HG03196 (cell line): Measurements from ENCODE around the gene KCNIP3.
A peak's percentile ranks its signal among the peaks of the same experiment; 100 is the strongest.

Source experiments
- ATAC-seq: cut with Tn5 transposase; IDR thresholded peaks from one replicate; pipeline ENCODE4 v1.9.1; 2021; ENCODE audit not compliant: unreplicated experiment

The KCNIP3 gene

GRCh38 chr2:95327861-95328260, 30.7 kb downstream of the KCNIP3 start:
- ATAC-seq = no peak

GRCh38 chr2:95328358-95329125, 31.4 kb downstream of the KCNIP3 start:
- no peak for ATAC-seq

GRCh38 chr2:95329401-95329800, 32.3 kb downstream of the KCNIP3 start:
- ATAC-seq = no peak

- ATAC-seq = no peak
These were observed 33.0 kb downstream of the KCNIP3 start for GRCh38 chr2:95329891-95330793.

- no peak for ATAC-seq
These were observed 33.7 kb downstream of the KCNIP3 start for GRCh38 chr2:95330794-95331338.

GRCh38 chr2:95331606-95332005, 34.5 kb downstream of the KCNIP3 start:
- ATAC-seq = no peak

- no peak for ATAC-seq
These were observed 34.9 kb downstream of the KCNIP3 start for GRCh38 chr2:95332036-95332435.

GRCh38 chr2:95333056-95333455, 35.9 kb downstream of the KCNIP3 start:
- no peak for ATAC-seq

- ATAC-seq = no peak
These were observed 36.8 kb downstream of the KCNIP3 start for GRCh38 chr2:95333888-95334338.

GRCh38 chr2:95334916-95335641, 37.9 kb downstream of the KCNIP3 start:
- no peak for ATAC-seq

- ATAC-seq = no peak
These were observed 39.3 kb downstream of the KCNIP3 start for GRCh38 chr2:95336406-95336805.

GRCh38 chr2:95337829-95338228, 40.7 kb downstream of the KCNIP3 start:
- no peak for ATAC-seq

GRCh38 chr2:95342556-95343320, 45.6 kb downstream of the KCNIP3 start:
- ATAC-seq = no peak

- ATAC-seq = no peak
These were observed 46.5 kb downstream of the KCNIP3 start for GRCh38 chr2:95343429-95344214.

GRCh38 chr2:95344215-95344583, 47.1 kb downstream of the KCNIP3 start:
- ATAC-seq = no peak

- no peak for ATAC-seq
These were observed 47.5 kb downstream of the KCNIP3 start for GRCh38 chr2:95344656-95345055.

- ATAC-seq = no peak
These were observed 48.0 kb downstream of the KCNIP3 start for GRCh38 chr2:95345081-95345562.

GRCh38 chr2:95345563-95346230, 48.5 kb downstream of the KCNIP3 start:
- ATAC-seq = peak; percentile 83

- ATAC-seq = no peak
These were observed 49.1 kb downstream of the KCNIP3 start for GRCh38 chr2:95346231-95346737.
